Activated CD8-positive, alpha-beta T cell treated with anti-CD3 and anti-CD28 coated beads, Interleukin-2, amount 10 ng/mL, durations not matched to agents 7 days and 5 days (primary cell): Measurements from ENCODE around the gene ATOH1. TPM values are rescaled to one million over a fixed set of nuclear protein-coding genes. Genes with fewer than 3 reads are reported as not detected.

Experiments
- ATAC-seq: fragments of 150-1000 bp; cut with Tn5 transposase; one replicate; pipeline ENCODE4 v1.10.0; 2021; ENCODE audit warnings: moderate library complexity
- CTCF ChIA-PET: fragments of 350-600 bp; sonication (Branson Sonifier 250); formaldehyde crosslinking; loops from one replicate; lab custom pipeline; 2021; ENCODE audit warnings: antibody characterized with exemption; lab: Charles Lee
- POLR2A ChIA-PET: fragments of 350-600 bp; sonication (Branson Sonifier 250); formaldehyde crosslinking; loops from one replicate; lab custom pipeline; 2021; ENCODE audit warnings: antibody characterized with exemption; lab: Charles Lee
- DNase-seq: peaks from one replicate; pipeline ENCODE4 v3.0.0-alpha.2; 2020
- H3K27ac Mint-ChIP-seq: one replicate; pipeline ENCODE4 v1.8.0; 2021; ENCODE audit warnings: mild to moderate bottlenecking, mixed read lengths
- H3K27me3 Mint-ChIP-seq: one replicate; pipeline ENCODE4 v1.8.0; 2021; ENCODE audit warnings: low read depth, mixed read lengths
- H3K36me3 Mint-ChIP-seq: one replicate; pipeline ENCODE4 v1.8.0; 2021; ENCODE audit warnings: low read depth, mixed read lengths
- H3K4me1 Mint-ChIP-seq: one replicate; pipeline ENCODE4 v1.8.0; 2021; ENCODE audit warnings: low read depth, mixed read lengths
- H3K4me3 Mint-ChIP-seq: one replicate; pipeline ENCODE4 v1.8.0; 2021; ENCODE audit warnings: mild to moderate bottlenecking, mixed read lengths
- H3K9me3 Mint-ChIP-seq: one replicate; pipeline ENCODE4 v1.8.0; 2022; ENCODE audit warnings: mixed read lengths; ENCODE audit not compliant: insufficient read depth
- total RNA-seq, 2 experiments: library from RNA; stranded (reverse); gene quantifications; one replicate each; pipeline ENCODE4 v1.2.3, GENCODE V29; 2021

Gene ATOH1, protein sequence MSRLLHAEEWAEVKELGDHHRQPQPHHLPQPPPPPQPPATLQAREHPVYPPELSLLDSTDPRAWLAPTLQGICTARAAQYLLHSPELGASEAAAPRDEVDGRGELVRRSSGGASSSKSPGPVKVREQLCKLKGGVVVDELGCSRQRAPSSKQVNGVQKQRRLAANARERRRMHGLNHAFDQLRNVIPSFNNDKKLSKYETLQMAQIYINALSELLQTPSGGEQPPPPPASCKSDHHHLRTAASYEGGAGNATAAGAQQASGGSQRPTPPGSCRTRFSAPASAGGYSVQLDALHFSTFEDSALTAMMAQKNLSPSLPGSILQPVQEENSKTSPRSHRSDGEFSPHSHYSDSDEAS
- not detected for total RNA-seq

DNA sequence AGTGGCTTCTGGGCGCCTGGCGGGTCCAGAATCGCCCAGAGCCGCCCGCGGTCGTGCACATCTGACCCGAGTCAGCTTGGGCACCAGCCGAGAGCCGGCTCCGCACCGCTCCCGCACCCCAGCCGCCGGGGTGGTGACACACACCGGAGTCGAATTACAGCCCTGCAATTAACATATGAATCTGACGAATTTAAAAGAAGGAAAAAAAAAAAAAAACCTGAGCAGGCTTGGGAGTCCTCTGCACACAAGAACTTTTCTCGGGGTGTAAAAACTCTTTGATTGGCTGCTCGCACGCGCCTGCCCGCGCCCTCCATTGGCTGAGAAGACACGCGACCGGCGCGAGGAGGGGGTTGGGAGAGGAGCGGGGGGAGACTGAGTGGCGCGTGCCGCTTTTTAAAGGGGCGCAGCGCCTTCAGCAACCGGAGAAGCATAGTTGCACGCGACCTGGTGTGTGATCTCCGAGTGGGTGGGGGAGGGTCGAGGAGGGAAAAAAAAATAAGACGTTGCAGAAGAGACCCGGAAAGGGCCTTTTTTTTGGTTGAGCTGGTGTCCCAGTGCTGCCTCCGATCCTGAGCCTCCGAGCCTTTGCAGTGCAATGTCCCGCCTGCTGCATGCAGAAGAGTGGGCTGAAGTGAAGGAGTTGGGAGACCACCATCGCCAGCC, at the start of gene ATOH1:
Gene ATOH1, plus strand, starts transcription at position 422 of the 663 bp plus-strand sequence. Its CDS starts 174 bp downstream, at position 596.
- Mint-ChIP-seq H3K4me3 (peak within 1 kb of the TSS; percentile 25), H3K27me3 (peaks cover 66% of the 10 kb centered on the region), H3K4me1 (peaks cover 14% of the 10 kb centered on the region), H3K9me3 (peaks cover 2% of the 10 kb centered on the region), H3K27ac (no peak within 1 kb of the TSS), H3K36me3 (peaks cover 7% of the 10 kb centered on the region)
- POLR2A ChIA-PET = no interaction called here
- ATAC-seq (no peak), DNase-seq (no peak)
- CTCF ChIA-PET = no interaction called here

DNA sequence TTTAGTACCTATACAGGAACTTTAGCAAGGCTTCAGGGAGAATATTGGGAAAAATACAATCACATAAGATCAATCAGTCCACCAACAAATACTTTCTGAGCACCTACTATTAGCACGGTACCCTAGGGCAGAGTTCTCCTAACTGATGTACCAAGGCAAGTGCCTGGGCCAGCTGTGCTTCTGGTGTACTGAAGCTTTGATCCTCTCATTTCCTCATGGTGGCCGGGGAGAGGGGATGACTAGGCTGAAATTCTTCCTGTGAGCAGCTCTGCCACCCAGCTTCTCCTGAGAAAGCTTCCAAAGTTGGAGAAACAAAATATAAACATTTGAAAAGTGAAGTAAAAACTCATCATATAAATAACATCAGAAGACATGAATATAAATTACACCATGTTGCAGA, 49.3 kb upstream of the ATOH1 start:
- H3K36me3 Mint-ChIP-seq = no peaks in the 10 kb centered on the region
- no peak overlapping the region for H3K4me3 Mint-ChIP-seq
- H3K9me3 Mint-ChIP-seq = no peaks in the 10 kb centered on the region
- H3K27me3 Mint-ChIP-seq = no peaks in the 10 kb centered on the region
- no peaks in the 10 kb centered on the region for H3K4me1 Mint-ChIP-seq
- DNase-seq = no peak
- POLR2A ChIA-PET = no interaction called here
- CTCF ChIA-PET = no interaction called here
- H3K27ac Mint-ChIP-seq = no peak overlapping the region
- no peak for ATAC-seq

DNA sequence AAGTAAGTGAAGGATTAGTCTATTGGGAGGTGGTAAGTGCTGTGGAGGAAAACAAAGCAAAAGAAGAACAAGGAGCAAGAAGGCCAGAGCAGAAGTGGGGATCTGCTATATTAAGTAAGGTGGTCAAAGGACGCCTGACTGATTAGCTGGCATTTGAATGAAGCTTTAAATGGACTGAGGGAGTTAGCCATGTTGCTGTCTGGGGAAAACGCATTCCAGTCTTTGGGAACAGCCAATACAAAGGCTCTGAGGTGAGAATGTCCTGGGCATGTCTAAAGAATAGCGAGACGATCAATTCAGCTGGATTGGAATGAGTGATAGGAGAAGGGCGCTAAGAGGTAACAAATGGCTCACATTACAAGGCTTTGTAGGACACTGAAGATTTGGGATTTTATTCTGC, 48.5 kb upstream of the ATOH1 start:
- no peaks in the 10 kb centered on the region for H3K27me3 Mint-ChIP-seq
- ChIA-PET POLR2A (no interaction called here), CTCF (no interaction called here)
- H3K4me3 Mint-ChIP-seq = no peak overlapping the region
- H3K9me3 Mint-ChIP-seq = no peaks in the 10 kb centered on the region
- no peak for DNase-seq
- H3K27ac Mint-ChIP-seq = no peak overlapping the region
- no peaks in the 10 kb centered on the region for H3K36me3 Mint-ChIP-seq
- no peaks in the 10 kb centered on the region for H3K4me1 Mint-ChIP-seq
- ATAC-seq = no peak

DNA sequence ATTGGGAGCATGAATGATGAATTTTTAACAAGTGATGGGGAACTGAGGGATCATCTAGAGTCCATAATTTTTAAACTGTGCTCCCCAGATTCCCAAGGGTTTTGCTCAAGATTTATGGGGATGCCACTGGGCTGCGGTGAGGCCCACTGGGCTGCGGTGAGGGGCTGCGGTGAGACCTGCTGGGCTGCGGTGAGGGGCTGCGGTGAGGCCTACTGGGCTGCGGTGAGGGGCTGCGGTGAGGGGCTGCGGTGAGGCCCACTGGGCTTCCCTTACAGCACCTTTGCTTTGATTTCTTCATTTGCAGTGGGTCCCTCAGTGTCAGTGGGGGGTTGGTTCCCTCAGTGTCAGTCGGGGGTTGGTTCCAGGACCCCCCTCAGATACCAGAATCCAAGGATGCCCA, 47.4 kb upstream of the ATOH1 start:
- no peaks in the 10 kb centered on the region for H3K9me3 Mint-ChIP-seq
- ATAC-seq (no peak), DNase-seq (no peak)
- H3K36me3 Mint-ChIP-seq = no peaks in the 10 kb centered on the region
- H3K4me1 Mint-ChIP-seq = no peaks in the 10 kb centered on the region
- POLR2A ChIA-PET = no interaction called here
- H3K4me3 Mint-ChIP-seq = no peak overlapping the region
- CTCF ChIA-PET = no interaction called here
- no peak overlapping the region for H3K27ac Mint-ChIP-seq
- no peaks in the 10 kb centered on the region for H3K27me3 Mint-ChIP-seq

DNA sequence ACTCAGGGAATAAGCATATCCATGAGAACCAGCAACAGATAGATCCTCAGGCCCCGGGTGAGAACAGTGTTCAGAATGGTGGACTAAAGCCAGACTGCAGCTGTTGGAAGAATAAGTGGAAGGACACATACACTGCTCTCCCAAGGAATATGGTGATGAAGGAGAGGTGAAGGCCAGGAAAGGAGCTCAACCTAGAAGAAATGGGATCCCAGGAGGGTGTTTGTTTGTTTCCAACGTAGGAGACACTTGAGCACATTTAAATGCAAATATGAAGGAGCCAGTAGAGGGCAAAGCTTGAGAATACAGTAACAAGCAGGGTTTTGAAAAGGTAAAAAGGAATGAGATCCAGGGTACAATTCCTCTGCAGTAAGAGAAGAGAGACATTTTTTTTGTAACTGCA, 42.4 kb upstream of the ATOH1 start:
- Mint-ChIP-seq H3K9me3 (no peaks in the 10 kb centered on the region), H3K36me3 (no peaks in the 10 kb centered on the region), H3K4me1 (no peaks in the 10 kb centered on the region), H3K27ac (no peak overlapping the region), H3K4me3 (no peak overlapping the region), H3K27me3 (no peaks in the 10 kb centered on the region)
- POLR2A ChIA-PET = no interaction called here
- ATAC-seq (no peak), DNase-seq (no peak)
- CTCF ChIA-PET = interaction anchor here (1.5 kb wide), 1 partner anchor 15 kb away, joined by 3 read pairs; no protein-coding TSS in a partner anchor

DNA sequence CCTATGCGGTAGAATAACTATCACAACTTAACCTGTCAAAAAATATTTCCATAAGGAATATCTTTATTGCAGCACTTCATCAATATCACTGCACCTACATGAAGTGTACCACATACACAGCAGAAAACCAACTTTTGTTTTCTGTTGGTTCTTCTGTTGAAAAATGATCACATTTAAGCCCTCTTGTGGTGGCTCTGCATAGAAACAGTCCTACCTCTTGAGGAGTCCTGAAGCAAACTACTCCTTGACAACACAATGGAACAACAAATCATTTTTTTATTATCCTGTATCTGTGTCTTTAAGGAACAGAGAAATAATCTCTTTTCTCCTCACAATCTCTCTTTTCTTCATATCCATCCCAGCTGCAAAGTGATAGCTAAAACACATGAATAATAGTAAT, 39.8 kb upstream of the ATOH1 start:
- DNase-seq (no peak), ATAC-seq (no peak)
- no peaks in the 10 kb centered on the region for H3K9me3 Mint-ChIP-seq
- no peaks in the 10 kb centered on the region for H3K4me1 Mint-ChIP-seq
- H3K27ac Mint-ChIP-seq = no peak overlapping the region
- no peaks in the 10 kb centered on the region for H3K36me3 Mint-ChIP-seq
- POLR2A ChIA-PET = no interaction called here
- H3K4me3 Mint-ChIP-seq = no peak overlapping the region
- CTCF ChIA-PET = no interaction called here
- no peaks in the 10 kb centered on the region for H3K27me3 Mint-ChIP-seq

DNA sequence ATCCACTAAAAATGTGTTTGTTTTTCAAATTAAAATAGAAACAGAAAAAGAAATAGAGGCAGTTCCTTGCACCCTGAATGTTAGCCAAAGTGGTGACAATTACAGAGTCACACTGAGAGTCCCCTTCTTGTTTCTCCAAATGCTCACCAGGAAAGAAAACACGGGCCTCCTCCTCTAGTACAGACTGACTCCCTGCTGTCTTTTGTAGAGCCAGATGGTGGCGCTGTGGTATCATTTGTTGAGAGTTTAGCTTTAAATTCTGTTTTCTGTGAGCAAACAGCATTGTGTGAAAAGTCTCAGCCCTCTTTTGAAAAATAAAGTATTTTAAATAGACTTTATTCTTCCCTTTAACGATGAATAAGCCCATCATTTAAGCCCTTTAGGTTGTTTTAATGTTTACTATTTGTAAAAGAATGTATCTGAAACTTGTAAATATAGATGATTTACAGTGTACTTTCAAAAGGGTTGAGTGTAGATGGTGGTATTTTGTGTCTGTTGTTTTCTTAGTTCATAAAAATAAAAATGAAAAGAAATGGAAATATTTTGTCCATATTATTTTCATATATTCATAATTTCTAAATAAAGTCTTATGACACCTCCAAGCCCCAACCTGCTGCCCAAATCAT, 36.9 kb upstream of the ATOH1 start:
- CTCF ChIA-PET = interaction anchor here (1.3 kb wide), 1 partner anchor 21 kb away, joined by 3 read pairs; no protein-coding TSS in a partner anchor
- DNase-seq = peak; percentile 51
- H3K36me3 Mint-ChIP-seq = no peaks in the 10 kb centered on the region
- no peak overlapping the region for H3K4me3 Mint-ChIP-seq
- no peaks in the 10 kb centered on the region for H3K27me3 Mint-ChIP-seq
- ATAC-seq = peak; percentile 60
- no peak overlapping the region for H3K27ac Mint-ChIP-seq
- H3K4me1 Mint-ChIP-seq = no peaks in the 10 kb centered on the region
- H3K9me3 Mint-ChIP-seq = no peaks in the 10 kb centered on the region
- POLR2A ChIA-PET = no interaction called here

DNA sequence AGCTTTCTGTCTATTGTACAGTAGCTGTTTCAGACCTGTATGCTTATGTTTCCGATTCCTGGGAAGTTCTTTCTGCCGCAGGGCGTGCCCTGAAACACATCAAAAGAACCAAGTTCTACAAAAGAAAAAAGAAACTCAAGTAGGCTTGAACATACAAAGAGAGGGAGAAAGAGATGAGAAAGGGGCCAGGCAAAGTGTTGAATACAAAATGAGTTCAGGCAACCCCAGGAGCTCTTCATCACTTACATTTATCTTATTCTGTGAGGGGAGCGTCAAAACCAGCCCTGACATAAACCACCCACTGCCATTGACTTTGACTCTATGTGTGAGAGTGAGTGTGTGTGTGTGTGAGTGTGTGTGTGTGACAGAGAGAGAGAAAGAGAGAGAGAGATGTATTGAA, 26.5 kb upstream of the ATOH1 start:
- H3K4me3 Mint-ChIP-seq = no peak overlapping the region
- POLR2A ChIA-PET = no interaction called here
- H3K36me3 Mint-ChIP-seq = no peaks in the 10 kb centered on the region
- CTCF ChIA-PET = no interaction called here
- DNase-seq = no peak
- no peaks in the 10 kb centered on the region for H3K4me1 Mint-ChIP-seq
- H3K9me3 Mint-ChIP-seq = no peaks in the 10 kb centered on the region
- no peaks in the 10 kb centered on the region for H3K27me3 Mint-ChIP-seq
- no peak overlapping the region for H3K27ac Mint-ChIP-seq
- no peak for ATAC-seq

DNA sequence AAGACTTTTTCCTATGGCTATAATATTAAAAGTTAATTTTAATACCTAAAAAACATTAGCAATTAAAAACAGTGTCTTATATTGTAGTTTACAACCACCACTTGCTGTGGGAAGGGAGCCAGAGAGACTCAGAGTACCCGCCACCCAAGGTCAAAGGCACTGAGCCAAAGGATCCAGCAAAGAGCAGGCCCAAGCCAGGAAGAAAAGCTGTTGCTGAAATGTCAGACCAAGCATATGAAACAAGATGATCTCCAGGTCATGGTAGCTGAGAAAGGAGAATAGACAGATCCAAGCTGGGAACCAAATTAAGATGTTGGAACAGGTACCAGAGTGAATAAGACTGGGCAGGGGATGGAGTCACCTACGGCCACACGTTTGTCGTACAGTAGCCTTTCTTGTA, 18.8 kb upstream of the ATOH1 start:
- POLR2A ChIA-PET = no interaction called here
- Mint-ChIP-seq H3K36me3 (no peaks in the 10 kb centered on the region), H3K27me3 (no peaks in the 10 kb centered on the region), H3K9me3 (no peaks in the 10 kb centered on the region), H3K4me1 (no peaks in the 10 kb centered on the region), H3K4me3 (no peak overlapping the region), H3K27ac (no peak overlapping the region)
- no peak for DNase-seq
- CTCF ChIA-PET = no interaction called here
- no peak for ATAC-seq

DNA sequence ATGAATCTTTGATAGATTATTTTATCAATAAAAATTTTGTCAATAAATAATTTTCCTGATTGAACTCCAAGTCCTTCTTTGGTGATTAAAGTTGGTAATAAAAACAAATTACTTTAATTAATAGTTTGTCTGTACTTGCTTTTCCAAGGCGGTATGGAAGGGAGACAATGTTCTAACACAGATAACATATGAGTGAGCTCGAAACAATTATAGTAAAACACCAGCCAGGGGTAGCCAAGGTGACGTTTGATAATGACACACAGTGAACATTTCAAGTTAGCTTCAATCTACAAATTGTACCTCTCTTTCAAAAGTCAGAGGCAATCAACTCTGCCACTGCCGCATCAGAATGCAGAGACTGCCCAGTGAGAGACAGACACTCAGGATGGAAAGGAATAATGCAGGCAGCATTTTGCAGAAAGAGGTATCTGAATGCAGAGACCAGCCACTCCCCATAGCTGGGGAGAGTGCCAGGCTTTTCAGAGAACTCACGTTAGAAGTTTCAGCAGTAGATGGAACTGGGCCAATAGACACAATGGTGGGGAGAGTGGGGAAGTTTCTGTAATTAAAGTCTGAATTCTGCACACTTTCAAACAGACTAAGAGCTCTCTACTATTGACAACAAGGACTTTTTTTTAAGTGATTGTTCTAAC, 18.1 kb upstream of the ATOH1 start:
- no peak for ATAC-seq
- Mint-ChIP-seq H3K9me3 (no peaks in the 10 kb centered on the region), H3K4me1 (no peaks in the 10 kb centered on the region), H3K27ac (no peak overlapping the region), H3K36me3 (no peaks in the 10 kb centered on the region), H3K4me3 (no peak overlapping the region), H3K27me3 (no peaks in the 10 kb centered on the region)
- ChIA-PET POLR2A (no interaction called here), CTCF (no interaction called here)
- no peak for DNase-seq

DNA sequence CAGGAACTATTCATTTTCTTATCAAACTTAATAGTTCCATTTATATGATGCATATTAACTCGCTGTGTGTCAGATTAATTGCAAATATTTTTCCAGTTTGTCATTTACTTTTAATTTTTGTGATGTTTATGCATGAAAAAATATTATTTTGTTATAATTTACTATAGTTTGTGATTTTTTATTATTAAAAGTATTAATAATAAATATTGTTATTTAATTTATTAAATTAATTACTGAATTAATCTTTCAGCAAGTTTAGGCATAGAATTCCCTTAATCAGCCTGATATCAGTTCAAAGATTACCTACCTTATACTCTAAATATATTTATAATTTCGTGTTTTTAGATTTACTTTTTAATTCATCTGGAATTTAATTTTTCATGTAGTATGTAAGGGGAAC, 15.5 kb upstream of the ATOH1 start:
- Mint-ChIP-seq H3K4me1 (no peaks in the 10 kb centered on the region), H3K4me3 (no peak overlapping the region), H3K36me3 (no peaks in the 10 kb centered on the region), H3K27ac (no peak overlapping the region), H3K27me3 (no peaks in the 10 kb centered on the region), H3K9me3 (no peaks in the 10 kb centered on the region)
- POLR2A ChIA-PET = no interaction called here
- DNase-seq = no peak
- no peak for ATAC-seq
- CTCF ChIA-PET = no interaction called here

DNA sequence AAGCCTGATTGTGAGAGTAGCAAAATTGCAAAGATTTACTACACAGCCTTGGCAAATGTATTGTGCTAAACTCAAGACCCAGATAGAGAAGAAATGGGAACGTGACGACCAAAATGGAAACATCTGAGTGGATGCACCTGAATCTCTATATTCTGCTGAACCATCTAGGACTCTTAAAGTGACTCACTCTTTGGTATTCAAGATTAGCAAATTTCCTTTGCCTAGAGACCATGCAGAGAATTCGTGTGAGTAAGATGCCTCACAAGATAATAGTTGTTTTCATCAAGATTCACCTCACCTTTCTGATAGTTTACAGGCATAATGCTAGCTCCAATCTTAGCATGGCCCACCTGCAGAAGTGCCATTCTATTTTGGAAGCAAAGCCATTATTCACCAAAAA, 14.4 kb upstream of the ATOH1 start:
- POLR2A ChIA-PET = no interaction called here
- Mint-ChIP-seq H3K4me3 (no peak overlapping the region), H3K9me3 (no peaks in the 10 kb centered on the region), H3K4me1 (no peaks in the 10 kb centered on the region), H3K27ac (no peak overlapping the region), H3K27me3 (no peaks in the 10 kb centered on the region), H3K36me3 (no peaks in the 10 kb centered on the region)
- DNase-seq (no peak), ATAC-seq (no peak)
- CTCF ChIA-PET = no interaction called here
